Ureter (tissue), 1 donor: ENCODE results near the gene UBE2E1. TPM values are rescaled to one million over a fixed set of nuclear protein-coding genes. Genes with fewer than 3 reads are reported as not detected.
A peak's percentile ranks its signal among the peaks of the same experiment; 100 is the strongest.

ENCODE experiments used
- DNase-seq: peaks from one replicate; pipeline ENCODE4 v3.0.0-alpha.2; 2020; ENCODE audit warnings: low spot score
- total RNA-seq: library from RNA; stranded (reverse); gene quantifications from one replicate; pipeline ENCODE4 v1.2.4, GENCODE V29; 2023
- donor health status: DM: yes; HTN: yes; CAD: no.

The UBE2E1 gene
- 107 TPM for total RNA-seq

GRCh38 chr3:23805633-23806533 is at the start of gene UBE2E1:
TSS of gene UBE2E1 (plus strand) at chr3:23805955. CDS start at chr3:23807270, 1,315 bp downstream.
- peak; percentile 71 for DNase-seq

- DNase-seq = no peak
Measured at GRCh38 chr3:23756206-23756840, 49.4 kb upstream of the UBE2E1 start.

DNA sequence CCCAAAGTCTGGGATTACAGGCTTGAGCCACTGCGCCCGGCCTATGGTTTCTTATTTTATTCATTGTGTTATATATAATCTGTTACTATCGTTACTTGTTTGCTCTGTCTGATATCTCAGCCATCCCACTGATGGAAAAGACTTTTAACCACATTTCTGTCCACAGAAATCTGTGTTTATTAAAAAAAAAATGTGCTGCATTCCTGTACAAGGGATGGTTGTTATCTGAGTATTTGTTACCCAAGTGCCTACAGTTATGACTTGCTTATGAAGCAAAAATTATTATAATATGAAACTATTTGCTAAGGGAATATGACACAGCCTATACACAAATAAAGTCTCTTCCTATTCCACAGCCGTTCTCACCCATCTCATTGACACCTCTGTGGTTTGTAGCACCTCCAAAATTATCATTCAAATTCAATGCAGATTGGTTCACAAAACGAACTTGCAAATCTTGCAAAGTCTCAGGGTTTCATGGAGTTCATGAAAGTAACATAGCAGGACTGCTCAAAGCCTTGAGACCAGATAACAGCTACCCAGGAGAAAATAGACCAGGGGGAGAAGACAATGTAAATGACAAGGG is 47.4 kb upstream of the UBE2E1 start:
- DNase-seq = no peak

GRCh38 chr3:23760325-23760724 is 45.4 kb upstream of the UBE2E1 start:
- no peak for DNase-seq

DNA sequence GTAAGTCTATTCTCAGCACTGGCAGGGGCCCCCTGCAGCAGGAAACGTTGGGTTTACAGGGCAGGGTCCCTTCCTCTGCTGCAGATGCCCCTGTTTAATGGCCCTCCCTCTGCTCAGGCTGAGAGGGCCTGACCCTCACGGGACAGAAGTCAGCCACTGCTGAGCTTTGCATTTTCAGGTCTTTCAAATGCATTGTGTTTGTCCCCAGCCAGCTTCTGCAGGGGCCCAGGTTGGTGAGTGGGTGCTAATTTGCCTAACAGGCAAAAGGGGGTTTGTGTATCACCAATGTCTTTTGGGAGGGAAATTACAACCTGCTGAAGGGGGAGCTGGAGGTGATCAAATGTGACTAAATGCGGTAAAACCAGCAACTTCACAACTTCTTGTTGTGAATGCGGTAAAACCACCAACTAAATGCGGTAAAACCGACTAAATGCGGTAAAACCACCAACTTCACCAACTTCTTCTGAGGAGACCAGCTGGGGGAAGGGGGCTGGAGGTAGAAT is 44.8 kb upstream of the UBE2E1 start:
- no peak for DNase-seq

DNA sequence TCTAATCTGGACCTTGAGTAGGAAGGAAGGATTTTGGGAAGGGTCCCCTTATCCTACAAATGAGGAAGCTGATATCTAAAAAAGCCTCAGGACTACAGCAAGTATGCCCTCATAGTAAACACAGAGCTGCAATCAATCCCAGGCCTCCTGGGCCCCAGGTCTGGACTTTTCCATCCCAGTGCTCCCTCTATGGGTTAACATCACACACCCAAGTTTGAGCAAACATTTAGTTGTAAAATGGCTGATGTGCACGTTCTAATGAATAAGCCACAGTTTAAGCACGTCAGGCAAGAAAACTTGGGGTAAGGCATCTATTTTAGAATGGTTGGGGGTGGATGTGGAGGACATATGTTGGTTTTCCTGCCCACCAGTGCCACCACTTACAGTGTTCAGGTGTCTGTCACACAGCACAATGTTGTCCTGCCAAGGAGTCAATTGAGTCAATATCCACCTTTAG is 44.3 kb upstream of the UBE2E1 start:
- no peak for DNase-seq

DNA sequence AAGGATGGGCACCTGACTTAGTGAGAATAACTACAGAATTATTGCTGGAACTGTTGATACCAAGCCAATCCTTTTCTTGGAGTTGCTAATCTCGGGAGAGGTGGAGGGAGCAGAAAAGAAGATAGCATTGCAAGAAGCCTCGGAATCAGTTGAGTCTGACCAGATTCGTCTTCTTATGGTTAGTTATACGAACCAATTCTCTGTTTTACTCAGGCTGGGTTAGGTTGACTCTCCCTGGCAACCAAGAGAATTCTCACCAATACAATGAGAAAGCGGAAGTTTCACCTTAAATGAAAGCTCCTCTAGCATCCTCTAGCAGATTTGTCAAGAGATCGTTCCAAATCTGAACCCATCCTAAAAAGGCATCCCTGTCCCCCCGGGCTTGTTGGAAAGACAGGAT is 43.5 kb upstream of the UBE2E1 start:
- no peak for DNase-seq

DNA sequence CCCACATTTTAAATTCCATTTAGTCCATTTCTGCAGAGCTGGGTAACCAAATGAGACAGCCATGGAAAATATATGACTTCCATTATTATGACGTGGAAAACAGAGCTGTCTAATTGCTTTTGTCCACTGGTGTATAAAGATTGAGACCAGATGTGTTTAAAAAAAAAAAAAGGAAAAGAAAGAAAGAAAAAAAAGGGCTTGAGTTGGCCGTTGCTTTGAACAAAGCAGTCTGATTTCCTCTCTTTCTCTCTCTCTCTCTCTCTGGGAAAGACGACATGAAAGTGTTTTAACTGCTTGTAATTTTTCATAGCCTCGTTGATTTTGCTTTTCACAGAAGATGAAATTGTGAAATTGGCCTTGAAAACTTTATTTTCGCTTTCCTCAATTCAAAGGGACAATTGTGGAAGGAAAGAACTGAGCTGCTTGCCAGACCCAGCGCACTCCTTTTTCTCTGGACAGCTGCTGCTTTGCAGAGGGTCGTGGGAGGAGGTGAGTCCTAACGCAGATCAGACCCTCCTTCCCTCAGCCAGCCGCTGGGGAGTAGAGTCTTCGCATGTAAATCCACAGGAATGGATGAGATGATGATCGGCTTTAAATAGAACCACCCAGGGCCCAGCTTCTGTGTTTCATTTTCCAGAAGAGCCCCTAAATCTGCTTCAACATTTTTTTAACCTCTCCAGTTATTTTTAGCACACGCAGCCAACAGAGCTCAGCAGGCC is 42.8 kb upstream of the UBE2E1 start:
- DNase-seq = no peak

DNA sequence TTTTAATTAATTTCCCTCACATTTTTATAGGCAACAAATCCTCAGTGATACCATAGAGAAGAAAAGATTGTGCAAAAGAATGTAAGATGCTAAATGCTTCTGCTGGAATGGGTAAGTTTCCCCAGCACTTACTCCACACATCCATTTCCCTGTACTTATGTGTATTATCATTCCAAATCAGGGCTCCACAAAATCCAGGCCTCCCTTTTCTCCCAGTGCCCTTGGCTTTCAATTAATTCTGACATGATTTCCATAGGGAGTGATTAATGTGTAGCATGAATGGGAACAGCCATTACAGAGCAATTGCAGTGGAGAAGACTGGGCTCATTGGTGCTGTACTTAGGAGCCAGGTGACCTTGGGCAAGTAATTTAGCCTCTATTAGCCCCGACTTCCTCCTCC is 41.3 kb upstream of the UBE2E1 start:
- DNase-seq = no peak

DNA sequence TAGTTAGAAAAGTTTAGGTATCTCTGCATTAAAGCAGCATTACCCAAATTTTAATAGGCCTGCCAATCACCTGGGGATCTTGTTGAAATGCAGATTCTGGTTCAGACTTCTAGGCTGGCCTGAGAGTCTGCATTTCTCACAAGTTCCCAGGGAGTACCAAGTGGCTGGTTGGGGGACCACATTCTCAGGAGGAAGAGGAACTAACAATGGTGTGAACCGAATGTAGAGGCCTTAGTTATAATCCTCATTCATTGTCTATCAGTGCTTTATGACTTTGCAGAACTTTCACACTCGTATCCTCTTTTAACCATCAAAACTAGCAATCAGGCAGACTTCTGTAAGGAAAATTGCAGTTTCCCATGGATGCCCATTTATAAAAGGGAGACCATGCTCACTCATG is 38.2 kb upstream of the UBE2E1 start:
- no peak for DNase-seq

GRCh38 chr3:23775254-23775909 is 30.4 kb upstream of the UBE2E1 start:
- no peak for DNase-seq

GRCh38 chr3:23776352-23776891 is 29.3 kb upstream of the UBE2E1 start:
- no peak for DNase-seq

DNA sequence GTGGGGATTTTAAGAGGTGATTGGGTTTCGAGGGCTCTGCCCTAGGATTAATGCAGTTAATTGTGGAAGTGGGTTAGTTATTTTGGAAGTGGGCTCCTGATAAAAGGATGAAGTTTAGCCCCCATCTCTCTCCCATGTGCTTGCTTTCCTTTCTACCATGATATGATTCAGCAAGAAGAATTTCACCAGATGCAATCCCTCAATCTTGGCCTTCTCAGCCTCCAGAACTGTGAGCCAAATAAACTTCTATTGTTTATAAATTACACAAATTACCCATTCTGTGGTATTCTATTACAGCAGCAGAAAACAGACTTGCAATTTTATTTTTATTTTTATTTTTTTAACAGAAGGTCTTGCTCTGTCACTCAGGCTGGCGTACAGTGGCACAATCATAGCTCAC is 27.3 kb upstream of the UBE2E1 start:
- no peak for DNase-seq

GRCh38 chr3:23779841-23780240 is 25.9 kb upstream of the UBE2E1 start:
- DNase-seq = no peak

DNA sequence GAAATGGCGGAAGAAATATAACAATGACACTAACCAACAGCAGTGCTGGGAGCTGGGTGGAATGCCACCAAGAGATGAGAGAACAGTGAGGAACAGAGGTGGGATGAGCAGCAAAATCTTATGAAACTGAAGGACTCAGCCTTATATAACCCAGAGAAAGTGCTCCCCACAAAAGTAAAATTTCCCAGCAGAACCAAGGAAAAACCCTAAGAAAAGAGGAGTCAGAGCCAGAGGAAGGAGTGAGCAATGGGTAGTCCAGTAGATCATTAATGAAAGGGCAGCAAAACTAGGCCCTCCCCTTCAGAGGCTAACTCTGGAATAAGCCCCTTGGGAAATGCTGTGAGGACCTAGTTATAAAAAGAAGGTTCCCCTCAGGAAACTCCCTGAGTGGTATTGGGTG is 24.7 kb upstream of the UBE2E1 start:
- no peak for DNase-seq

GRCh38 chr3:23781871-23782270 is 23.9 kb upstream of the UBE2E1 start:
- DNase-seq = no peak

- no peak for DNase-seq
Measured at GRCh38 chr3:23785097-23785645, 20.6 kb upstream of the UBE2E1 start.

DNA sequence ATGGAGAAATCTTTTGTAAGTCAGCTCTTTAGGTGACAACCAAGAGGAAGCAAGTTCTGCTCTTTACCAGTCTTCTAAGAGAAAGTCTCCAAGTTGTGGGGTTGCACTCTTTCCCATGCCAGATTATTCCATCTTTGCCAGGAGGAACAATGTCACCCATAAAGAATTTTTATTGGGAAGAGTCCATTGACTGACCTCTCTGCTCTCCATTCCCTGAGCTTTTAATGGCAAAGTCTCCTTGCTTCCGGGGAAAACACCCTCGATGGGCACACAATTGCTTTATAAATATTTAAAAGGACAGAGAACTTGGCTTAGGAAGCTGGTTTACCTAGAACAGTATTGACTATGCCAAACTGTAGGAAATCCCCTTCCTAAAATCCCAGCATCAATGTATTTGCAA is 19.9 kb upstream of the UBE2E1 start:
- no peak for DNase-seq

DNA sequence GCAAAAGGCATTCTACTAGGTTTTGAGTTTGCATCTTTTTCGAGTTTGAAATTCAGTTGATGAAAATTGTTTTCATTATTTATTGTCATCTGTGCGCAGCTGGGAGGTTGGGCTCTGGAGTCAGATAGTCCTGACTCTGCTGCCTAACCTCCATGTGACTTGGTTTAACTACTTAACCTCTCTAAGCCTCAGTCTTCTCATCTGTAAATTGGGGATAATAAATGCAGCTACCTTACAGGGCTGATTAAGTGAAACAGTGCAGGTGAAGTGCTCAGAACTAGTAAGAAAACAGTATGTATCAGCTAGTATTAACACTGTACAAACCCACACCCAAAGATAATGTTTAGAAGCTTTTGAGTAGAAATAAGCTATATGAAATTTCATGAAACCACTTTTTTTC is 14.1 kb upstream of the UBE2E1 start:
- no peak for DNase-seq

GRCh38 chr3:23793528-23794134 is 12.1 kb upstream of the UBE2E1 start:
- no peak for DNase-seq
